Activated CD8-positive, alpha-beta memory T cell treated with anti-CD3 and anti-CD28 coated beads, Interleukin-2, amount 50 U/mL, for 24 hours (primary cell): ENCODE data around the gene CEP63.

Experiments used
- DNase-seq: peaks from one replicate; pipeline ENCODE4 v3.0.0-alpha.2; 2020; ENCODE audit errors: extremely low read depth

The CEP63 gene

DNA sequence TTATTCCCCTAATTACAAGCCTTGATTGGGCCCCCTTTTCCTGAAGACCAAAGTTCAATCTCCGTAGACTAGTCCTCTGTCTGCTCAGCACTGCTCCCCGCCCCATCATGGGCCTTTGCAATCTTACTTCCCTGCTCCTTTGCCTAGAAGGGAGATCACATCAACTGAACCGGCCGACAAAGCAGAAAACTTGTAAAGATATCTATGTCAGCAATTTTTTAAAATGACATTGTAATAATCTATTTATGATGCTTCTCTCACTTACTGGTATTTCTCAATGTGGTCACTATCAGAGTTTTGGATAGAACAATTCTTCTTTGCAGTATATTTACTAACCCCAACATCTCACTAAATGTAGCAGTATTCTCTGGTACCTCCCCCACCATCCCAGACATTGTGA is 17.3 kb upstream of the CEP63 start:
- no peak for DNase-seq

DNA sequence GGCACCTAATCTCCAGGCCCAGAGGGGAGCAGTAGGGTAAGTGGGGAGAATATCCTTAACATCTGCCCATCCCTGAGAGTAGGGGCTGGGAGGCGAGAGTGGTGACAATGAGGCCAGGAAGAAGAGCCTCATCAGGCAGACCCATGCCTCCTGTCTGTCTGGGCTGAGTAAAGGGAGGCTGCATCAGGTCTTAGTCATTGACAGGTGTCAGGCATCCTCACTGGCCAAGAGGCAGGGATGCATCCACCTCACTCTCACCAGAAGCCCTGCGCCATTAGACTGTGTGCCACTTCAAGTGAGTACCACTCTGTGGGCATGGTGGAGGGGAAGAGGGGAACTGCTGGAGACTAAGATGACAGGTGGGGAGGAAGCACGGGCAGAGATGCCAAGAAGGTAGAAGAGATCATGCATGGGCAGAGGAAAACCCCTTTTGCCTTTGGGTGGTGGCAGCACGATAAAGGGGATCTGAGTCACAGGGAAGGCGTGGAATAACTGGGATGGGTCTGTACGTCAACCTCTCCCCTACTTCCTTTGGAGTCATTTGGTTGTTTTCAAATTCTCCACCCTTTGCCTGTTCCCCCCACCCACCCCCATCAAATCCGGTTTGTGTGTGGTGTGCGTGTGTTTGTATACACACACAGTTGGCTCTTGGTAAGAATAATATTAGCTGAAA is 14.2 kb upstream of the CEP63 start:
- no peak for DNase-seq

GRCh38 chr3:134472831-134473230 is 13.0 kb upstream of the CEP63 start:
- no peak for DNase-seq

GRCh38 chr3:134473868-134474546 is 11.8 kb upstream of the CEP63 start:
- peak; percentile 66 for DNase-seq

DNA sequence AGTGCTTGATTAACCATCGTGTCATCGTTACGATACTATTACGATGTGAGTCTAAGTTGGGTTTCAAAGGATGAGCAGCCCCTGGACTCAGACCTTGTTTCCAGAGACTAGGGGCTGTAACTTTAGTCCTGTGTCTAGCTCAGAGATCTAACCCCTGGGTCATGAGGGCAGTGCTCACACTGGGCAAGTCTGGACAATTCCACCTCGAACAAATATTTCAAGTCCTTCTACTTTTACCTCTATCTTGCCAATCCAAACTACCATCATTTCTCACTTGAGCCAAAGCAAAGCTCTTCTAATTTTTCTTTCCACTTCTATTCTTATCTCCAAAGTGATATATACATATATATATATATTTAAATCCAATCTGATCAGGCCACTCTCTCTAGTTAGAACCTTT is 10.9 kb upstream of the CEP63 start:
- no peak for DNase-seq

GRCh38 chr3:134476306-134476705 is 9.6 kb upstream of the CEP63 start:
- DNase-seq = no peak

DNA sequence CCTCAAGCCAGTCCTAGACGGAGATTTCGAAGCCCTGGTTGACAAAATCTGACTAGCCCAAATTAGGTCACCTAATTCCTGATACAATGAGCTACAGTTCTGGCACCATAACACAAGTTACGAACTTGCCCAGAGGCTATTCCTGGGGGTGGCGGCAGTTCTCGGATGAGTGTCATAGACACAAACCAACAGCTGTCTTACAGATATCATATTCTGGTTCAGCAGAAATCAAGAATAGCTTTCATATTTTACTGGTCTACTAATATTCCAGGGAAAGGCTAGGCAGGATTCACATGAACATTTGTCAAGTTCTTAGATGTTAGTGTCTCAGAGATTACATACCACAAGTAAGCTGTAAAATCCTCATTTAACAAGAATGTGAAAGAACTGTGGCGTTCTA is 8.9 kb upstream of the CEP63 start:
- no peak for DNase-seq

GRCh38 chr3:134477938-134478337 is 7.9 kb upstream of the CEP63 start:
- DNase-seq = no peak

- DNase-seq = no peak
These were observed 5.3 kb upstream of the CEP63 start for GRCh38 chr3:134480546-134480945.

DNA sequence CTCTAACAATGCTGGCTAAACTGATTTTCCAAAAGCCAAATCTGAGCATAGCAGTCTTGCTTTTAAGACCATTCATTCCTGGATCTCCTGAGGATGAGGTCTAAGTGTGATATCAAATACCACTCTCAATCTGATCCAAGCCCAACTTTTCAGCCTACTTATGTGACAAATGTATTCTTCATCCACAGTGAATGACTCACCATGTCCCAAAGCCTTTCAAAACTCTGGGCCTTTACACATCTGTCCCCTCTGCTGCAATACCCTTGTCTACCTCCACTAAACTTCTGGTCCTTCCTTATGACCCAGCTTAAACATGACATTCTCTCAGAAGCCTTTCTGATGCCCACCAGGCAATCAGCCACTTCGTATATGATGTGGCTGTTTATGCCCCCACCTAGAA is 4.7 kb upstream of the CEP63 start:
- no peak for DNase-seq

DNA sequence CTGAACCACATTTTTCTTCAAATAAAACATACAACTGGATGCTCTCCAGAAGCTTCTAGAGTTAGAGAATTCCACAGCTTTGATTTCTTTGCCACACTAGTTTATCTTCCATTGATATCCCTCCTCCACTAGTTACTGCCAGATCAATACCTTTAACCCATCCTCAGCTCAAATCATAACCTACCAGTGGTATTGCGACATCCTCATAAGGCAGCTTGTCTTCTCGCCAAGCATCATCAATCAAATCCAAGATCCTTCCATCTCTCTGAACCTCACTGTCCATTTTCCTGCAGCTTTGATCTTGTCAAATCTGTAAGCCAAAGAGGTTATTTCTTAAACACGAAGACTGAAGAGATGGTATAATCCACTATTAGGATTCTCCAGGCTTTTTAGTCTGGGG is 3.2 kb upstream of the CEP63 start:
- DNase-seq = no peak

DNA sequence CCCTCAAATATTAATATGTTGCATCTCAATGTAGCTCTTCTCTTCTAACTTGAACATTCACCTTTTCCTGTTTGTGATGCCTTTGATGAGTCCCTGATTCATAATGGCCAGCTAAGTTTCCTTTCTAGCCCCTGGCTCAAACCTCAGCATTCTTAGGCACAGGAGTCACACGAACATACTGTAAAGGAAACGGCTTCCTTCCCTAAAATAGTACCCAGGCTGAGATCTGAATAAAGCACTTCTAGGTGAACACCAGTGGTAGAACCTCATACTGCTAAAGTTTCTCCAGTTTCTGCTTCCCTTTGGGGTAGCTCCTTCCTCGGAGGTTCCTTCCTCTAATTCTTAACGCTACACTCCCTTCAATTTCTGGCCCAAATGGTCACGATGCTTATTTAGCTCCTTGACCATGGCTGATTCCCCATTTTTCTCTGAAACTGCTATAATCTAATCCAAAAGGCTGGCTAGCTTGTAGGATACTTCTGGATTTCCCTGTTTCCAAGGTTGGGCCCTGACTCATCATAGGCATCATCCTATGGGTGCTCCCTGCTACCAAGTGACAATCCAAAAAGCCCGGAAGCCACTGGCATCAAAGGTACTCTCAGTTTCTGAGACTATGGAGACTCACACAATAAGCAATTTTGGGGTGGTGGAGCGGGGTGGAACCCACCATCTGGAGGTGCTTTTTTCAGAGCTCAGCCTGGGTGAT is 2.5 kb upstream of the CEP63 start:
- DNase-seq = no peak

- DNase-seq = no peak
These were observed 661 bp upstream of the CEP63 start for GRCh38 chr3:134485075-134485717.

DNA sequence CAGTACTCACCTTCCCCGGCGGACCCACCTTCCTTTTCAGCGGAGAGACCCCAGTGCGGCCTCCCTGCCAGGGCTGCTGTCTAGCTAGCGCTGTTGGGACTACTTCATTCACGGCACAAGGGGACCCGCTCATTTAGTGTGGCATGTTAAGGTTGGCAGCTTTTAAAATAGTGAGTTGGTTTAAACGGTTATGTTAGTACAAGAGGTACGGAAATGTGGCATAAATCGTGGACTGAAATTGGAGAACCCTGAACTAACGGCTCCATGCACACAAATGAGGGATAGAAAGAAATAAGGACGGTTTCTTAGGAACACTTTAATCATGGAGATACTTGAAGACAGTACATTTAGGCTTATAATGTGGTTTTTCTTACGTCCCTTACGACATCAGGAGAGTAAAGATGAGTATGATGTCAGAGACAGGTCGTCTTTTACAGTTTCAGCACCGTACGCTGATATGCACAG is 752 bp downstream of the CEP63 start:
- DNase-seq = no peak

DNA sequence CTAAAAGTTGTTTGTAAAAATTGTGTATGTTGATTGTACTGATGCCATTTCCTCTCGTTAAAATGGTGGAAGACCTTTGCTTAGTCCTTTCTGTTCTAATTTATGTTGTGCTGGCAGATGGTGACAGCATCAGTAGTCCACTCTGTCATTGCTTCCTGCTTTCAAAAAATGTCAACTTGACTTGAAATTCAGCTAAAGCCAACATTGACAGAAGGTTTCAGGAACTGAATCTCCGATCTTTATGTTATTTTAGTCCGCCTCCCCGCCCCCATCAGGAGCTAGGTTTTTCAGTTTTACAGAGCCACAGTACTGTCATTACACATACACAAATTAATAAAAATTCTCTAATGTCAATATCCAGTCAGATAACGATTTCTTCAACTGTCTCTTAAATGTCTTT is 1.5 kb downstream of the CEP63 start:
- no peak for DNase-seq

GRCh38 chr3:134494495-134494894 is 8.6 kb downstream of the CEP63 start:
- DNase-seq = no peak

DNA sequence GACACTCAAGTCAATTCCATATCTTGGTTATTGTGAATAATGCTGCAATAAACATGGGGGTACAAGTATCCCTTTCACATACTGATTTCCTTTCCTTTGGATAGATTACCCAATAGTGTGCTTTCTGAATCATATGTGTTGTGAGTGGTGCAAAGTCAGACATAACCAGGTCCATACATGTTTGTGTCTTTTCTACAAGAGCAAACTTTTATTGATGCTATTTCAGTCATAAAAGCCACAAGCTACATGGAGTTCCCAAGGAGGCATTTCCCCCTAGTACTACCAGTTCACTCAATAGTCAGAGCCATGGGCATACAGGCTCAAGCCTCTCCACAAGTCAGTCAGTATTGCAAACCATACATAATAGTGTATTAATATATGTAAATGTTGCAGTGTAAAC is 10.1 kb downstream of the CEP63 start:
- DNase-seq = no peak

- no peak for DNase-seq
These were observed 10.7 kb downstream of the CEP63 start for GRCh38 chr3:134496471-134497071.

DNA sequence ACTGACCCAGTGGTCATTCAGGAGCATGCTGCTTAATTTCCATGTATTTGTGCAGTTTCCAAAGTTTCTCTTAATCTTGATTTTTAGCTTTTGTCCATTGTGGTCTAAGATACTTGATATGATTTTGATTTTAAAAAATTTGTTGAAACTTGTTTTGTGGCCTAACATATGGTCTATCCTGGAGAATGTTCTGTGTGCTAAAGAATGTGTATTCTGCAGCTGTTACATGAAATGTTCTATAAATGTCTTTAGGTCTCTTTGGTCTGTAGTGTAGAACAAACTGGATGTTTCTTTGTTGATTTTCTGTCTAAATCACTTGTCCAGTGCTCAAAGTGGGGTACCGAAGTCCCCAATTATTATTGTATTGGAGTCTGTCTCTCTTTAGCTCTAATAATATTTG is 17.4 kb downstream of the CEP63 start:
- no peak for DNase-seq

- DNase-seq = no peak
These were observed 18.3 kb downstream of the CEP63 start for GRCh38 chr3:134504132-134504531.

GRCh38 chr3:134505485-134505884 is 19.6 kb downstream of the CEP63 start:
- DNase-seq = no peak

DNA sequence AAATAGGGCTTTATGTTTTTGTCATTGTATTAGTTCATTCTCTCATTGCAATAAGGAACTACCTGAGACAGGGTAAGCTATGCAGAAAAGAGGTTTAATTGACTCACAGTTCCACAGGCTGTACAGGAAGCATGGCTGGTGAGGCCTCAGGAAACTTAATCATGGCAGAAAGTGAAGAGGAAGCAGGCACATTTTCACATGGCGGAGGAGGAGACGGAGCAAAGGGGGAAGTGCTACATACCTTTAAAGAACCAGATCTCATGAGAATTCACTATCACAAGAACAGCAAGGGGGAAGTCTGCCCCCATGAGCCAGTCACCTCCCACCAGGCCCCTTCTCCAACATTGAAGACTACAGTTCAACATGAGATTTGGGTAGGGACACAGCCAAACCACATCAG is 25.6 kb downstream of the CEP63 start:
- DNase-seq = no peak
